DMS79 (cell line): Measurements from ENCODE around the gene COL11A1.
A peak's percentile ranks its signal among the peaks of the same experiment; 100 is the strongest.
"Not testable (repeated sequence)": the region's sequence is repeated elsewhere in the genome, so short reads cannot be mapped to it uniquely, and the experiment has no call there.

Experiments
- DNase-seq: peaks from one replicate; lab custom pipeline; 2025; lab: John Stamatoyannopoulos, UW

The COL11A1 gene

GRCh38 chr1:103108376-103109150 lies at the start of gene COL11A1:
Gene COL11A1, minus strand, starts transcription at chr1:103108522. Its CDS starts 344 bp downstream, at chr1:103108178.
- peak; percentile 4 for DNase-seq

GRCh38 chr1:103156966-103157365 lies 48.6 kb upstream of the COL11A1 start:
- no peak for DNase-seq

- DNase-seq: no peak
Observed at GRCh38 chr1:103146166-103146565, 37.8 kb upstream of the COL11A1 start.

- no peak for DNase-seq
Observed at GRCh38 chr1:103145449-103145848, 37.1 kb upstream of the COL11A1 start.

GRCh38 chr1:103144681-103145080 lies 36.4 kb upstream of the COL11A1 start:
- DNase-seq: no peak

GRCh38 chr1:103142461-103142860 lies 34.1 kb upstream of the COL11A1 start:
- DNase-seq: no peak

GRCh38 chr1:103129796-103130195 lies 21.5 kb upstream of the COL11A1 start:
- no peak for DNase-seq

GRCh38 chr1:103129255-103129654 lies 20.9 kb upstream of the COL11A1 start:
- no peak for DNase-seq

GRCh38 chr1:103128256-103128655 lies 19.9 kb upstream of the COL11A1 start:
- not testable (repeated sequence) for DNase-seq

GRCh38 chr1:103125219-103125618 lies 16.9 kb upstream of the COL11A1 start:
- no peak for DNase-seq

GRCh38 chr1:103122983-103123720 lies 14.8 kb upstream of the COL11A1 start:
- DNase-seq: no peak

GRCh38 chr1:103120981-103121380 lies 12.7 kb upstream of the COL11A1 start:
- no peak for DNase-seq

GRCh38 chr1:103112546-103112945 lies 4.2 kb upstream of the COL11A1 start:
- DNase-seq: no peak

- no peak for DNase-seq
Observed at GRCh38 chr1:103111926-103112325, 3.6 kb upstream of the COL11A1 start.

- no peak for DNase-seq
Observed at GRCh38 chr1:103110701-103111100, 2.4 kb upstream of the COL11A1 start.

- DNase-seq: no peak
Observed at GRCh38 chr1:103109311-103109920, 1.1 kb upstream of the COL11A1 start.

GRCh38 chr1:103107741-103108375 lies 464 bp downstream of the COL11A1 start:
- no peak for DNase-seq

GRCh38 chr1:103106426-103107341 lies 1.6 kb downstream of the COL11A1 start:
- DNase-seq: peak; percentile 1

- no peak for DNase-seq
Observed at GRCh38 chr1:103101399-103101798, 6.9 kb downstream of the COL11A1 start.

GRCh38 chr1:103089221-103089620 lies 19.1 kb downstream of the COL11A1 start:
- DNase-seq: no peak

GRCh38 chr1:103087256-103087655 lies 21.1 kb downstream of the COL11A1 start:
- DNase-seq: no peak
